Measurements from ENCODE around the gene CBFB. TPM values are rescaled to one million over a fixed set of nuclear protein-coding genes. Genes with fewer than 3 reads are reported as not detected.

Gene CBFB
- total and polyA plus RNA-seq, 9 of the 15 experiments (the other 6 are each of a cell fraction or from before 2014, with no cell fraction given) = 22.0 to 112 (median 66.5) TPM

GRCh38 chr16:67028696-67029253 lies at the start of gene CBFB (continued):
- TF ChIP-seq, protein P1, sequence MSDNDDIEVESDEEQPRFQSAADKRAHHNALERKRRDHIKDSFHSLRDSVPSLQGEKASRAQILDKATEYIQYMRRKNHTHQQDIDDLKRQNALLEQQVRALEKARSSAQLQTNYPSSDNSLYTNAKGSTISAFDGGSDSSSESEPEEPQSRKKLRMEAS (CRISPR knock-in tag; IDR thresholded peaks at IDR 0.05) = peak; percentile 61
- TF ChIP-seq HIVEP1 (CRISPR knock-in tag; IDR thresholded peaks at IDR 0.05) (peak; percentile 88), ZNF184 (CRISPR knock-in tag; IDR thresholded peaks at IDR 0.05) (no peak), CTBP1 (IDR thresholded peaks at IDR 0.05; ENCODE audit: borderline replicate concordance) (peak; percentile 49), ZNF766 (CRISPR knock-in tag; conservative IDR thresholded peaks at IDR 0.05) (no peak), SLC30A9 (CRISPR knock-in tag; IDR thresholded peaks at IDR 0.05) (no peak), ZNF76 (CRISPR knock-in tag; IDR thresholded peaks at IDR 0.05; ENCODE audit: borderline replicate concordance) (no peak), HMG20B (CRISPR knock-in tag; IDR thresholded peaks at IDR 0.05) (no peak), FOXJ2 (tag; IDR thresholded peaks at IDR 0.05) (no peak), POU5F1 (IDR thresholded peaks at IDR 0.05; ENCODE audit: borderline replicate concordance, low read depth, low read length, partially characterized antibody) (no peak), EGR1 (conservative IDR thresholded peaks at IDR 0.05) (peak; percentile 58; the same call in 1 of the 2 replicates), RFX7 (CRISPR knock-in tag; IDR thresholded peaks at IDR 0.05) (no peak), SMARCA5 (IDR thresholded peaks at IDR 0.05) (no peak), SRSF9 (IDR thresholded peaks at IDR 0.05; ENCODE audit: borderline replicate concordance, low read depth, low read length) (no peak), ZNF224 (CRISPR knock-in tag; IDR thresholded peaks at IDR 0.05) (no peak), ZNF699 (CRISPR knock-in tag; IDR thresholded peaks at IDR 0.05; ENCODE audit: insufficient replicate concordance) (no peak), RBM39 (optimal IDR thresholded peaks at IDR 0.05; ENCODE audit: low read depth, low read length) (peak; percentile 54), GATA2 (CRISPR knock-in tag; IDR thresholded peaks at IDR 0.05) (no peak), PYGO2 (tag; IDR thresholded peaks at IDR 0.05) (no peak), ZNF77 (CRISPR knock-in tag; IDR thresholded peaks at IDR 0.05) (no peak), ZFP30 (CRISPR knock-in tag; IDR thresholded peaks at IDR 0.05; ENCODE audit: borderline replicate concordance) (no peak), ETV1 (tag; conservative IDR thresholded peaks at IDR 0.05; ENCODE audit: low read depth) (no peak), PML (IDR thresholded peaks at IDR 0.05; ENCODE audit: low read length) (peak; percentile 65; the same call in 1 of the 2 replicates), PHF21A (IDR thresholded peaks at IDR 0.05; ENCODE audit: borderline replicate concordance, low read depth) (no peak), BRD9 (IDR thresholded peaks at IDR 0.05; ENCODE audit: low read depth, partially characterized antibody) (peak; percentile 73), ZNF583 (CRISPR knock-in tag; IDR thresholded peaks at IDR 0.05) (peak; percentile 70), PTRF (tag; IDR thresholded peaks at IDR 0.05) (no peak), DPF2 (IDR thresholded peaks at IDR 0.05) (no peak; the same call in none of the 2 replicates)
- TF ChIP-seq, protein P2, sequence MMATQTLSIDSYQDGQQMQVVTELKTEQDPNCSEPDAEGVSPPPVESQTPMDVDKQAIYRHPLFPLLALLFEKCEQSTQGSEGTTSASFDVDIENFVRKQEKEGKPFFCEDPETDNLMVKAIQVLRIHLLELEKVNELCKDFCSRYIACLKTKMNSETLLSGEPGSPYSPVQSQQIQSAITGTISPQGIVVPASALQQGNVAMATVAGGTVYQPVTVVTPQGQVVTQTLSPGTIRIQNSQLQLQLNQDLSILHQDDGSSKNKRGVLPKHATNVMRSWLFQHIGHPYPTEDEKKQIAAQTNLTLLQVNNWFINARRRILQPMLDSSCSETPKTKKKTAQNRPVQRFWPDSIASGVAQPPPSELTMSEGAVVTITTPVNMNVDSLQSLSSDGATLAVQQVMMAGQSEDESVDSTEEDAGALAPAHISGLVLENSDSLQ (IDR thresholded peaks at IDR 0.05) = no peak
- TF ChIP-seq, protein P3, sequence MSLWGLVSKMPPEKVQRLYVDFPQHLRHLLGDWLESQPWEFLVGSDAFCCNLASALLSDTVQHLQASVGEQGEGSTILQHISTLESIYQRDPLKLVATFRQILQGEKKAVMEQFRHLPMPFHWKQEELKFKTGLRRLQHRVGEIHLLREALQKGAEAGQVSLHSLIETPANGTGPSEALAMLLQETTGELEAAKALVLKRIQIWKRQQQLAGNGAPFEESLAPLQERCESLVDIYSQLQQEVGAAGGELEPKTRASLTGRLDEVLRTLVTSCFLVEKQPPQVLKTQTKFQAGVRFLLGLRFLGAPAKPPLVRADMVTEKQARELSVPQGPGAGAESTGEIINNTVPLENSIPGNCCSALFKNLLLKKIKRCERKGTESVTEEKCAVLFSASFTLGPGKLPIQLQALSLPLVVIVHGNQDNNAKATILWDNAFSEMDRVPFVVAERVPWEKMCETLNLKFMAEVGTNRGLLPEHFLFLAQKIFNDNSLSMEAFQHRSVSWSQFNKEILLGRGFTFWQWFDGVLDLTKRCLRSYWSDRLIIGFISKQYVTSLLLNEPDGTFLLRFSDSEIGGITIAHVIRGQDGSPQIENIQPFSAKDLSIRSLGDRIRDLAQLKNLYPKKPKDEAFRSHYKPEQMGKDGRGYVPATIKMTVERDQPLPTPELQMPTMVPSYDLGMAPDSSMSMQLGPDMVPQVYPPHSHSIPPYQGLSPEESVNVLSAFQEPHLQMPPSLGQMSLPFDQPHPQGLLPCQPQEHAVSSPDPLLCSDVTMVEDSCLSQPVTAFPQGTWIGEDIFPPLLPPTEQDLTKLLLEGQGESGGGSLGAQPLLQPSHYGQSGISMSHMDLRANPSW (CRISPR knock-in tag; IDR thresholded peaks at IDR 0.05) = no peak
